H1 (cell line): ENCODE measurements around the gene ECPAS. TPM values are rescaled to one million over a fixed set of nuclear protein-coding genes. Genes with fewer than 3 reads are reported as not detected.
A peak's percentile ranks its signal among the peaks of the same experiment; 100 is the strongest.

Source experiments
- CTCF ChIA-PET: fragments of 300-600 bp; sonication (Branson Sonifier 250); formaldehyde crosslinking; loops from one replicate; lab custom pipeline; 2021; ENCODE audit not compliant: partially characterized antibody; lab: Charles Lee
- POLR2A ChIA-PET: fragments of 300-600 bp; sonication (Branson Sonifier 250); formaldehyde crosslinking; loops from one replicate; lab custom pipeline; 2021; ENCODE audit warnings: inconsistent platforms; ENCODE audit not compliant: partially characterized antibody; lab: Charles Lee
- DNase-seq, 2 experiments: peaks; one replicate each; pipeline versions ENCODE4 v3.0.0 to v3.0.0-alpha.2; 2010 to 2022; ENCODE audit warnings: low spot score in 2 of 2, low read depth in 1 of 2, mixed read lengths in 1 of 2
- FAIRE-seq: peaks from 2 replicates; lab custom pipeline; 2011; peaks lifted over from hg19 to GRCh38; lab: Jason Lieb, UNC
- H2AFZ ChIP-seq: 2 replicates; pipeline ENCODE4 v1.8.1; 2012; ENCODE audit warnings: low read length, inconsistent platforms
- H2AK5ac ChIP-seq: 2 replicates; pipeline ENCODE4 v1.6.1; 2013; ENCODE audit warnings: low read depth, low read length
- H2BK120ac ChIP-seq: replicated peaks from 2 replicates; pipeline ENCODE3; 2013; ENCODE audit warnings: low read depth, low read length, inconsistent platforms
- H2BK12ac ChIP-seq: 2 replicates; pipeline ENCODE4 v1.6.1; 2013; ENCODE audit warnings: low read depth, low read length
- H2BK15ac ChIP-seq: 2 replicates; pipeline ENCODE4 v1.6.1; 2013; ENCODE audit warnings: low read length
- H2BK20ac ChIP-seq: 2 replicates; pipeline ENCODE4 v1.6.1; 2013; ENCODE audit warnings: low read length
- H2BK5ac ChIP-seq: 2 replicates; pipeline ENCODE4 v1.6.1; 2013; ENCODE audit warnings: low read depth, low read length
- H3K14ac ChIP-seq: 2 replicates; pipeline ENCODE4 v1.6.1; 2013; ENCODE audit warnings: inconsistent platforms; ENCODE audit not compliant: insufficient read length
- H3K18ac ChIP-seq: 2 replicates; pipeline ENCODE4 v1.6.1; 2013; ENCODE audit warnings: low read length; ENCODE audit errors: extremely low read depth
- H3K23ac ChIP-seq: 2 replicates; pipeline ENCODE4 v1.6.1; 2013; ENCODE audit warnings: inconsistent platforms; ENCODE audit not compliant: insufficient read length
- H3K23me2 ChIP-seq: 2 replicates; pipeline ENCODE4 v1.6.1; 2013; ENCODE audit warnings: low read depth, low read length
- H3K27ac ChIP-seq: 2 replicates; pipeline ENCODE4 v1.6.1; 2011; ENCODE audit warnings: low read depth, low read length, inconsistent platforms
- H3K27me3 ChIP-seq, 4 experiments: replicated peaks in 1 of 4; 1 replicate in 1 of 4; 2 replicates in 3 of 4; pipeline versions ENCODE4 v1.6.1 to v1.8.1; 2011 to 2013; ENCODE audit warnings: low read length in 3 of 4, mild to moderate bottlenecking in 3 of 4, inconsistent platforms in 2 of 4, mixed read lengths in 2 of 4, moderate library complexity in 1 of 4; ENCODE audit not compliant: control insufficient read depth in 3 of 4, insufficient read depth in 3 of 4; ENCODE audit errors: extremely low read depth in 1 of 4
- H3K36me3 ChIP-seq, 4 experiments: 2 replicates each; pipeline versions ENCODE4 v1.6.1 to v1.8.1; 2011 to 2013; ENCODE audit warnings: mild to moderate bottlenecking in 4 of 4, low read length in 3 of 4, moderate library complexity in 2 of 4, control low read depth in 1 of 4, inconsistent platforms in 1 of 4; ENCODE audit not compliant: insufficient read depth in 4 of 4, control insufficient read depth in 2 of 4
- H3K4ac ChIP-seq: replicated peaks from 2 replicates; pipeline ENCODE3; 2013; ENCODE audit warnings: low read length, low read depth, mixed read lengths, inconsistent platforms; ENCODE audit not compliant: insufficient read length
- H3K4me1 ChIP-seq, 4 experiments: replicated peaks in 1 of 4; 1 replicate in 1 of 4; 2 replicates in 3 of 4; pipeline versions ENCODE4 v1.6.1 to v1.8.1; 2011 to 2013; ENCODE audit warnings: low read length in 3 of 4, inconsistent platforms in 2 of 4, mixed read lengths in 1 of 4; ENCODE audit not compliant: insufficient read depth in 4 of 4, control insufficient read depth in 3 of 4
- H3K4me2 ChIP-seq, 2 experiments: 2 replicates each; pipeline versions ENCODE4 v1.6.1 to v1.8.1; 2011 to 2013; ENCODE audit warnings: low read depth in 2 of 2, low read length in 2 of 2, control low read depth in 1 of 2, inconsistent platforms in 1 of 2, mild to moderate bottlenecking in 1 of 2; ENCODE audit not compliant: insufficient read depth in 1 of 2
- H3K4me3 ChIP-seq, 4 experiments: fragments of 200-600, 300-600 bp in 1 of 4; sonication (generic), shearing (Covaris generic), sonication (Bioruptor Twin) in 1 of 4; 2 replicates each; pipeline versions ENCODE4 v1.5.1 to v1.8.1; 2011 to 2016; ENCODE audit warnings: low read length in 4 of 4, low read depth in 3 of 4, control low read depth in 2 of 4, inconsistent platforms in 2 of 4, mild to moderate bottlenecking in 2 of 4, mixed read lengths in 1 of 4, moderate library complexity in 1 of 4; ENCODE audit not compliant: insufficient read depth in 2 of 4; ENCODE audit errors: extremely low read depth in 1 of 4
- H3K56ac ChIP-seq: replicated peaks from 2 replicates; pipeline ENCODE3; 2013; ENCODE audit warnings: low read depth, mild to moderate bottlenecking, mixed read lengths, low read length, inconsistent platforms; ENCODE audit not compliant: insufficient read length
- H3K79me1 ChIP-seq: 2 replicates; pipeline ENCODE4 v1.6.1; 2013; ENCODE audit warnings: low read depth, low read length, control low read depth
- H3K79me2 ChIP-seq, 2 experiments: 2 replicates each; pipeline versions ENCODE4 v1.6.1 to v1.8.1; 2012 to 2013; ENCODE audit warnings: low read length in 2 of 2, mild to moderate bottlenecking in 2 of 2, inconsistent platforms in 1 of 2; ENCODE audit not compliant: insufficient read depth in 2 of 2, control insufficient read depth in 1 of 2
- H3K9ac ChIP-seq, 4 experiments: replicated peaks in 1 of 4; 1 replicate in 1 of 4; 2 replicates in 3 of 4; pipeline versions ENCODE4 v1.6.1 to v1.8.1; 2011 to 2013; ENCODE audit warnings: low read depth in 3 of 4, low read length in 3 of 4, control low read depth in 2 of 4, mild to moderate bottlenecking in 2 of 4, moderate library complexity in 2 of 4, inconsistent platforms in 1 of 4; ENCODE audit errors: extremely low read depth in 1 of 4
- H3K9me3 ChIP-seq, 2 experiments: 2 replicates each; pipeline versions ENCODE4 v1.6.1 to v1.8.1; 2012 to 2013; ENCODE audit warnings: mild to moderate bottlenecking in 2 of 2, moderate library complexity in 2 of 2, control low read depth in 1 of 2, inconsistent platforms in 1 of 2, low read depth in 1 of 2, low read length in 1 of 2, mixed read lengths in 1 of 2; ENCODE audit not compliant: insufficient read depth in 2 of 2
- H4K20me1 ChIP-seq, 2 experiments: replicated peaks in 1 of 2; 2 replicates each; pipeline versions ENCODE3 to v1.8.1; 2011 to 2013; ENCODE audit warnings: inconsistent platforms in 2 of 2, low read length in 2 of 2, mild to moderate bottlenecking in 1 of 2; ENCODE audit not compliant: insufficient read depth in 2 of 2, control insufficient read depth in 1 of 2
- H4K5ac ChIP-seq: 2 replicates; pipeline ENCODE4 v1.6.1; 2013; ENCODE audit warnings: low read length, low read depth, mixed read lengths, inconsistent platforms; ENCODE audit not compliant: insufficient read length
- H4K8ac ChIP-seq: 2 replicates; pipeline ENCODE4 v1.8.0; 2013; ENCODE audit warnings: mild to moderate bottlenecking, moderate library complexity, low read length, inconsistent platforms; ENCODE audit not compliant: insufficient read depth; ENCODE audit errors: extremely low read depth
- H4K91ac ChIP-seq: replicated peaks from 2 replicates; pipeline ENCODE3; 2013; ENCODE audit warnings: low read length, mixed read lengths, inconsistent platforms; ENCODE audit not compliant: insufficient read length
- ASH2L ChIP-seq: fragments of 200-600, 300-600 bp; sonication (generic); IDR thresholded peaks from one replicate; pipeline ENCODE4 v1.7.1; 2017; ENCODE audit warnings: low read length
- KDM4A ChIP-seq: IDR thresholded peaks from one replicate; pipeline ENCODE4 v1.7.1; 2012; ENCODE audit warnings: low read depth, mild to moderate bottlenecking, moderate library complexity, low read length, inconsistent platforms; ENCODE audit not compliant: severe bottlenecking
- NANOG ChIP-seq: IDR thresholded peaks from 2 replicates; pipeline ENCODE4 v1.6.1; 2011; ENCODE audit warnings: low read length, low read depth, mild to moderate bottlenecking, inconsistent platforms; ENCODE audit not compliant: insufficient read depth, poor library complexity, severe bottlenecking
- NRF1 ChIP-seq: IDR thresholded peaks from 2 replicates; pipeline ENCODE4 v1.6.1; 2011; ENCODE audit warnings: mild to moderate bottlenecking, low read depth, low read length, improper control_type of control experiment
- RAD21 ChIP-seq, 2 experiments: IDR thresholded peaks in 1 of 2; conservative IDR thresholded peaks in 1 of 2; 2 replicates each; pipeline ENCODE4 v1.6.1; 2011; ENCODE audit warnings: low read depth in 2 of 2, low read length in 2 of 2, improper control_type of control experiment in 1 of 2, inconsistent platforms in 1 of 2, mild to moderate bottlenecking in 1 of 2, moderate library complexity in 1 of 2
- WGBS, 2 experiments: shearing (Covaris generic) in 1 of 2; methylation state at CpG; one replicate each; pipeline versions ENCODE4 v1.1.6 to v1.1.7; 2013 to 2015; ENCODE audit warnings: low lambda C conversion rate in 2 of 2, mixed read lengths in 2 of 2, inconsistent platforms in 1 of 2, low coverage in 1 of 2, missing lambda C conversion rate in 1 of 2; ENCODE audit not compliant: insufficient replicate concordance in 2 of 2, insufficient coverage in 1 of 2, insufficient read length in 1 of 2; ENCODE audit errors: extremely low coverage in 1 of 2, missing lambda C conversion rate in 1 of 2; 5-methylcytosine and 5-hydroxymethylcytosine counted together
- long read RNA-seq, 2 experiments: library from RNA in 1 of 2; library from capped mRNA in 1 of 2; stranded (forward); transcript quantifications; one replicate each; pipeline ENCODE4 v2.0.0, GENCODE V29; 2021; ENCODE audit warnings: inconsistent platforms in 1 of 2
- polyA minus RNA-seq, 3 experiments: library from RNA; depleted of rRNA, polyadenylated mRNA; stranded (reverse); fragments of >200 nt; gene quantifications; 1 replicate in 2 of 3; 2 replicates in 1 of 3; pipeline ENCODE4 v1.2.3, GENCODE V29; 2011
- polyA plus RNA-seq, 7 experiments: library from polyadenylated mRNA; depleted of rRNA in 3 of 7; stranded (reverse) in 5 of 7; unstranded in 2 of 7; fragments of >200 nt in 5 of 7; fragments of 200-250 nt in 2 of 7; gene quantifications; 1 replicate in 5 of 7; 2 replicates in 1 of 7; 4 replicates in 1 of 7; pipeline versions ENCODE4 v1.2.1 to v1.2.3, GENCODE V29; 2011 to 2013; ENCODE audit warnings: missing spikeins in 2 of 7, mixed read lengths in 2 of 7
- total RNA-seq: library from RNA; stranded (reverse); fragmentation: NEBNext Ultra II Directional; extraction: Animal tissue kit (Norgen Biotek cat#: 25700); gene quantifications from 2 replicates; pipeline ENCODE4 v1.2.1, GENCODE V29; 2021
- TF ChIP-seq, protein P1 (sequence below): IDR thresholded peaks from 2 replicates; pipeline ENCODE4 v1.6.1; 2012; ENCODE audit warnings: inconsistent platforms

The ECPAS gene
- total RNA-seq (123 and 131 TPM in 2 replicates), polyA plus RNA-seq (2011; rRNA removed) (15.6 and 20.9 TPM in 2 replicates), polyA minus RNA-seq (2011; rRNA and poly(A)+ RNA removed) (148 and 187 TPM in 2 replicates)
- 30.4 TPM for polyA plus RNA-seq (2011; cell fraction: cytosol; rRNA removed)
- polyA plus RNA-seq (2011; cell fraction: nucleus; rRNA removed), result 53.8 TPM
- polyA plus RNA-seq (2012, experiment 1 of 2), result 62.3 to 130 TPM (median 85.1 TPM) in 4 replicates
- polyA plus RNA-seq (2012, experiment 2 of 2), result 2.6 TPM
- polyA plus RNA-seq (2013, experiment 1 of 2), result 70.8 TPM
- polyA plus RNA-seq (2013, experiment 2 of 2), result 66.6 TPM
- polyA minus RNA-seq (2011; cell fraction: cytosol; rRNA and poly(A)+ RNA removed), result 82.2 TPM
- 106 TPM for polyA minus RNA-seq (2011; cell fraction: nucleus; rRNA and poly(A)+ RNA removed)
- long read RNA-seq, experiment 1, full-length matches to known transcripts, result 3 of 75 reads
- long read RNA-seq, experiment 1, partial matches to known transcripts, result 55 of 75 reads
- long read RNA-seq, experiment 1, other reads (novel, unspliced or antisense), result 17 of 75 reads
- long read RNA-seq, experiment 2, partial matches to known transcripts, result 25 of 28 reads
- long read RNA-seq, experiment 2, other reads (novel, unspliced or antisense), result 3 of 28 reads

DNA sequence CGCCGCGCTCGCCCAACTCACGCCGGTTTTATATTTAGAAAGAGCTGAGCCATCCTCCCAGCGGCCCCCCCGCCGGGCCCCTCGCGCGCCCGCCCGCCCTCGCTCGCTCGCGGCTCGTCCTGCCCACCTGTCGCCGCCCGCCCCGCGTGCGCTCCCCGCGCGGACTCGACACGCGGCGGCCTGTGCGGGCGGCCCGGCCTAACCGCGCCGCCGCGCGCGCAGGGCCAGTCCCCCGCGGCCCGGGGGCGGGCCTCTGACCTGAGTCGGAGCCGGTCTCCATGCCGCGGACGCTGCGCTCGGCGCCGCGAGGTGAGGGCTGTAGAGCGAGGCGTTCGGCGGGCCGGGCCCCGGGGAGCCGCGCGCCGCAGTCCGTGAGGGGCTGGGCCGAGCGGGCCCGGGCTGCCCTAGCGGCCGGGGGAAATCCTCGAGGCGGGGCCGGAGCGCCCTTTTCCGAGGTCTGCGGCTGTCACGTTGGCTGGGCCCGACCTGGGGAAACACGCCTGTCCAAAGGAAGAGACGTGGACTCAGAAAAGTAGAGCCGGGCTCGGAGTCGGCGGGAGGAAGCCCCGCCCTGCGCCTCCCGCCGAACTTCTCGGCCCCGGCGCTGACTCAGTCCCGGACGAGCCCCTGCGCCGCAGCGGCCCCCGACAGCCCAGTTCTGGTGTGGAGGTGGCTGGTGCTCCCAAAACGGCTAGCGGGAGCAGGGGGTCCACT is at the start of gene ECPAS:
Gene ECPAS (minus strand): TSS at position 526 of the 714 bp plus-strand sequence. CDS start 11,465 bp downstream, outside the sequence.
- peak within 1 kb of the TSS; percentile 73 for H4K91ac ChIP-seq
- peaks cover 2% of the 10 kb centered on the region; the same call in 1 of the 2 replicates for H3K23me2 ChIP-seq
- no peak within 1 kb of the TSS for H2AK5ac ChIP-seq
- H3K79me1 ChIP-seq, result no peaks in the 10 kb centered on the region
- H3K4me2 ChIP-seq, result peak within 1 kb of the TSS; percentile 67 to 83
- peaks cover 0 to 1% of the 10 kb centered on the region in 2 experiments for H4K20me1 ChIP-seq
- H2BK12ac ChIP-seq, result no peak within 1 kb of the TSS
- DNase-seq (peak in 1 of 2 experiments; percentile 80), FAIRE-seq (no peak)
- 0 out of 2 replicates have a peak within 1 kb of the TSS, but pooled peaks have one; percentile 29 for H2BK5ac ChIP-seq
- H3K79me2 ChIP-seq, result peaks cover 15 to 43% of the 10 kb centered on the region in 2 experiments
- peak within 1 kb of the TSS; percentile 82; the same call in 1 of the 2 replicates for H3K27ac ChIP-seq
- H2BK120ac ChIP-seq, result peak within 1 kb of the TSS; percentile 72
- H3K56ac ChIP-seq, result peak within 1 kb of the TSS; percentile 59
- ChIA-PET POLR2A (interaction anchor here (0.6 to 5.0 kb wide), 15 partner anchors 14 to 133 kb away, joined by 3 to 64 read pairs (median 3); partner anchors contain the start of genes PTGR1 and ZNF483), CTCF (interaction anchor here (1.0 kb wide), 1 partner anchor 32 kb away, joined by 3 read pairs; no protein-coding TSS in a partner anchor)
- no peaks in the 10 kb centered on the region for H3K36me3 ChIP-seq
- H3K4me1 ChIP-seq, result peaks cover 0 to 4% (median 4%) of the 10 kb centered on the region in 4 experiments; a peak in 4 of 7 replicates
- peak within 1 kb of the TSS; percentile 44 for H3K4ac ChIP-seq
- peak within 1 kb of the TSS; percentile 67 to 91 (median 80) for H3K4me3 ChIP-seq
- no peak within 1 kb of the TSS for H3K14ac ChIP-seq
- H2BK20ac ChIP-seq, result no peak within 1 kb of the TSS
- H3K27me3 ChIP-seq, result no peaks in the 10 kb centered on the region
- peak within 1 kb of the TSS; percentile 95 for H4K8ac ChIP-seq
- H2AFZ ChIP-seq, result peak within 1 kb of the TSS; percentile 85
- no peaks in the 10 kb centered on the region for H3K9me3 ChIP-seq
- H3K18ac ChIP-seq, result no peak within 1 kb of the TSS
- no peak within 1 kb of the TSS for H2BK15ac ChIP-seq
- 1% methylated on average over 49 of the region's 101 CpGs; no CpG with 5 or more reads in 1 of the 2 experiments for WGBS, 2 experiments
- H4K5ac ChIP-seq, result peak within 1 kb of the TSS; percentile 82
- no peak within 1 kb of the TSS for H3K23ac ChIP-seq
- peak within 1 kb of the TSS; percentile 59 to 99 (median 64) for H3K9ac ChIP-seq
- peak; percentile 79 for TF ChIP-seq ASH2L
- TF ChIP-seq NANOG, result no peak
- peak in 1 of 2 experiments; percentile 14; a peak in 2 of 4 replicates for TF ChIP-seq RAD21 (IDR thresholded peaks at IDR 0.05 in 1 of 2, conservative IDR thresholded peaks at IDR 0.05 in 1 of 2; ENCODE audit: low read depth in 2 of 2, low read length in 2 of 2)
- TF ChIP-seq KDM4A, result peak; percentile 40
- TF ChIP-seq, protein P1, sequence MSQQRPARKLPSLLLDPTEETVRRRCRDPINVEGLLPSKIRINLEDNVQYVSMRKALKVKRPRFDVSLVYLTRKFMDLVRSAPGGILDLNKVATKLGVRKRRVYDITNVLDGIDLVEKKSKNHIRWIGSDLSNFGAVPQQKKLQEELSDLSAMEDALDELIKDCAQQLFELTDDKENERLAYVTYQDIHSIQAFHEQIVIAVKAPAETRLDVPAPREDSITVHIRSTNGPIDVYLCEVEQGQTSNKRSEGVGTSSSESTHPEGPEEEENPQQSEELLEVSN, result no peak
- no peak for TF ChIP-seq NRF1
